OCI-LY3 (cell line): Measurements from ENCODE around the gene SACM1L.

Experiments
- H2AFZ ChIP-seq: fragments of 200-600, 300-600 bp; shearing (Covaris generic); 2 replicates; pipeline ENCODE4 v1.6.0; 2014; ENCODE audit warnings: antibody characterized with exemption, low read depth, low read length
- H3K27ac ChIP-seq: fragments of 200-600, 300-600 bp; sonication (generic); 2 replicates; pipeline ENCODE4 v1.5.1; 2014; ENCODE audit warnings: mild to moderate bottlenecking, low read length, moderate library complexity, mixed read lengths
- H3K27me3 ChIP-seq: fragments of 200-600, 300-600 bp; sonication (generic); 2 replicates; pipeline ENCODE4 v1.6.1; 2014; ENCODE audit warnings: low read depth, low read length, mixed read lengths
- H3K36me3 ChIP-seq: fragments of 200-600, 300-600 bp; sonication (generic); replicated peaks from 2 replicates; pipeline ENCODE3; 2014; ENCODE audit warnings: low read depth, low read length, mixed read lengths
- H3K4me1 ChIP-seq: fragments of 300-600, 200-600 bp; sonication (generic); 2 replicates; pipeline ENCODE4 v1.6.1; 2014; ENCODE audit warnings: low read length, mixed read lengths
- H3K4me2 ChIP-seq: fragments of 200-600, 300-600 bp; sonication (generic); 2 replicates; pipeline ENCODE4 v1.6.1; 2014; ENCODE audit warnings: low read length, mixed read lengths
- H3K4me3 ChIP-seq: fragments of 300-600, 200-600 bp; sonication (generic); 2 replicates; pipeline ENCODE4 v1.5.1; 2014; ENCODE audit warnings: antibody characterized with exemption, mild to moderate bottlenecking, low read length, moderate library complexity
- H3K79me2 ChIP-seq: fragments of 300-600, 200-600 bp; shearing (Covaris generic); 2 replicates; pipeline ENCODE4 v1.6.1; 2014; ENCODE audit warnings: mild to moderate bottlenecking, low read length, mixed read lengths
- H3K9ac ChIP-seq: fragments of 300-600, 200-600 bp; shearing (Covaris generic); 2 replicates; pipeline ENCODE4 v1.6.0; 2014; ENCODE audit warnings: mild to moderate bottlenecking, low read length, moderate library complexity
- H3K9me3 ChIP-seq: fragments of 200-600, 300-600 bp; shearing (Covaris generic); 2 replicates; pipeline ENCODE4 v1.6.1; 2014; ENCODE audit warnings: low read length, mixed read lengths; ENCODE audit not compliant: insufficient read depth
- H4K20me1 ChIP-seq: fragments of 200-600, 300-600 bp; sonication (generic); 2 replicates; pipeline ENCODE4 v1.6.1; 2016; ENCODE audit warnings: low read length, mixed read lengths; ENCODE audit not compliant: insufficient read depth
- EZH2phosphoT487 ChIP-seq: fragments of 200-600 bp; shearing (Covaris generic); IDR thresholded peaks from 2 replicates; pipeline ENCODE4 v1.6.1; 2018; ENCODE audit warnings: antibody characterized with exemption, mixed run types, low read depth
- TF ChIP-seq, protein P1 (sequence below): fragments of 200-600, 300-600 bp; sonication (generic); IDR thresholded peaks from 2 replicates; pipeline ENCODE4 v1.5.1; 2014; ENCODE audit warnings: antibody characterized with exemption, low read length, low read depth

The SACM1L gene

DNA sequence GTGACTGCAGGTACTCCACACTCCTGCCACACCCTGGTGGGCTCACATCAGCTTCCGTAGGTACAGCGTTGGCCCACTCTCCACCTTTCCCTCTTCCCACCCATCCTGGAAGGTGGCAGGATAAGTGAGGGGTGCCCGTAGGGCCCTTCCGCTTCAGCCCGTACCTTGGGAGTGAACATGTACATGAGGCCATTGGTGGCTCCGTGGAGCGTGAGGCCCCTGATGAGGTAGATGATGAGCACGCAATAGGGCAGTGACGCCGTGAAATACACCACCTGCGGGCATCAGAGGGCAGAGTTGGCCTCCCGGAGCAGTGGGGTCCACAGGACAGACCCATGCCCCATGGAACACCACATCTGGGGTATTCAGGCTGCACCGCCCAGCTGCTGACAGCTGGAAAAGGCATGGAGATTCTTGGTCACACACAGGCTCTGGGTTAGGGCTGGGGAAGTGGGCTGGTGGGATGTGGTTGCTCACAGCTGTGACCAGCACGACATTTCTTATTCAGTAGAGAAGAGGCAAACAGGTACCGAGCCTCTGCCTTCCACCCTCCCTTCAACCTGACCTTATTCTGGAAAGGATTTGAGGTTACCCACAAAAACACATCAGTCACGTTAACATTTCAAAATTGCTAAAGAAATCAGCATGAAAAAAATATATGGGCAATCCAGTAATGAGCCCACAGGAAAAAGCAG is 83.3 kb downstream of the SACM1L start:
- H3K9me3 ChIP-seq, result 0 out of 2 replicates have a peak, but pooled peaks cover 3% of the 10 kb centered on the region
- H3K4me2 ChIP-seq, result no peak overlapping the region
- H4K20me1 ChIP-seq, result no peaks in the 10 kb centered on the region
- no peak overlapping the region for H3K9ac ChIP-seq
- H3K36me3 ChIP-seq, result no peaks in the 10 kb centered on the region
- H3K79me2 ChIP-seq, result no peaks in the 10 kb centered on the region
- H3K27me3 ChIP-seq, result peaks cover 64% of the 10 kb centered on the region
- TF ChIP-seq, protein P1, sequence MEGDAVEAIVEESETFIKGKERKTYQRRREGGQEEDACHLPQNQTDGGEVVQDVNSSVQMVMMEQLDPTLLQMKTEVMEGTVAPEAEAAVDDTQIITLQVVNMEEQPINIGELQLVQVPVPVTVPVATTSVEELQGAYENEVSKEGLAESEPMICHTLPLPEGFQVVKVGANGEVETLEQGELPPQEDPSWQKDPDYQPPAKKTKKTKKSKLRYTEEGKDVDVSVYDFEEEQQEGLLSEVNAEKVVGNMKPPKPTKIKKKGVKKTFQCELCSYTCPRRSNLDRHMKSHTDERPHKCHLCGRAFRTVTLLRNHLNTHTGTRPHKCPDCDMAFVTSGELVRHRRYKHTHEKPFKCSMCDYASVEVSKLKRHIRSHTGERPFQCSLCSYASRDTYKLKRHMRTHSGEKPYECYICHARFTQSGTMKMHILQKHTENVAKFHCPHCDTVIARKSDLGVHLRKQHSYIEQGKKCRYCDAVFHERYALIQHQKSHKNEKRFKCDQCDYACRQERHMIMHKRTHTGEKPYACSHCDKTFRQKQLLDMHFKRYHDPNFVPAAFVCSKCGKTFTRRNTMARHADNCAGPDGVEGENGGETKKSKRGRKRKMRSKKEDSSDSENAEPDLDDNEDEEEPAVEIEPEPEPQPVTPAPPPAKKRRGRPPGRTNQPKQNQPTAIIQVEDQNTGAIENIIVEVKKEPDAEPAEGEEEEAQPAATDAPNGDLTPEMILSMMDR, result no peak
- no peak for TF ChIP-seq EZH2phosphoT487
- H3K27ac ChIP-seq, result no peak overlapping the region
- no peaks in the 10 kb centered on the region for H3K4me1 ChIP-seq
- H2AFZ ChIP-seq, result no peak overlapping the region
- H3K4me3 ChIP-seq, result no peak overlapping the region

DNA sequence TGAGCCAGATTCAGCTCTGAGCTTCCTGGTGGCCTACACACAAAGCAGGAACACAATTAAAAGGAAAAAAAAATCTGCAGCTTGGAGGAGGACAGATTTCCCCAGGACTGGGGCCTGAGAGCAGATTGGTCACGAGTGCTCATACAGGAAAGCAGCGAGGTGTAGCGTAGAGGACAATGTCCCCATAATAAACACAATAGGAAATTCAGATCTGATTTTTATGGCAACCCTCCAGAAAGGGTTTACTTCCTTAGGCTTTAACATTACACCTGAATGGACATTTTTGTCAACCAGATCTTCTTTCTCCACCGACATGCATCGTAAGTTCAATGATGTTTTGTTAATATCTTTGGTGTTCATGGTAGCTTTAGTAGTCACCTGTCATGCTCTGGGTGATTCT is 83.9 kb downstream of the SACM1L start:
- H3K27me3 ChIP-seq, result peaks cover 59% of the 10 kb centered on the region
- no peaks in the 10 kb centered on the region for H3K9me3 ChIP-seq
- no peak overlapping the region for H3K9ac ChIP-seq
- no peaks in the 10 kb centered on the region for H4K20me1 ChIP-seq
- no peak overlapping the region for H2AFZ ChIP-seq
- no peak for TF ChIP-seq EZH2phosphoT487
- TF ChIP-seq, protein P1, result no peak
- no peak overlapping the region for H3K4me3 ChIP-seq
- no peaks in the 10 kb centered on the region for H3K36me3 ChIP-seq
- no peaks in the 10 kb centered on the region for H3K4me1 ChIP-seq
- H3K79me2 ChIP-seq, result no peaks in the 10 kb centered on the region
- H3K27ac ChIP-seq, result no peak overlapping the region
- H3K4me2 ChIP-seq, result no peak overlapping the region

DNA sequence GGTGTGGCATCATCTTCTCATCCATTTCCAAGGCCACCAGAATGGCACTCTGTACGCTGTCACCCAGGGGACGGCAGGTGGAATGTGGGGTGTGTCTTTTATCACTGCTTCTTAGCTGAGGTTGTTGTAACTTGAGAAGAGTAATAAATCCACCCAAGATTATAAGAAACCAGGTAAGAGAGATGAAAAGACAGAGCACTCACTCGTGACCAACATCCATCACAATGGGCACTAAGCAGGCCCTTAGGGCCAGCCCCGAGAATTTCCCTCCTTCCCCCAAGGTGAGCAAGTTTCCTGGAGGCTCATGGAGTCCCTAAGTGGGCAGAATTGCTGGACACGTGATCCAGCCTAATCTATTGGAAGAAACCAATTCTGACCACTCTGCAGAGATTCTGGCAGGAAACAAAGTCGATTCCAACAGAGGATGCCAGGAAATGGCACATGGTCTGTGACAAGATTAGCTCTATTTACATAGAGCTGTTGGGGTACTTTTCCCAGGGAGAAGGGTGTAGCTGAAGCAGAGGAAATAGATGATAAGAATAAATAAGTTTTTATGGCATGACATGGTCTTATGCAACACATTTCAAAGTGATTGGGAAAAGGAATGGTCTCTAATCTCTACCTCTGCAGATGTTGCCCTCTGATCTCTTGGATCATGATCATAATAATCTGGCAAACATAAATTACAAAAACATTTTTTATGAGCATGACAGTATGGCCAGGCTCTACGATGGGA is 84.7 kb downstream of the SACM1L start:
- Histone ChIP-seq H3K4me1 (no peaks in the 10 kb centered on the region), H3K4me3 (no peak overlapping the region), H4K20me1 (no peaks in the 10 kb centered on the region), H3K4me2 (no peak overlapping the region), H3K79me2 (no peaks in the 10 kb centered on the region), H2AFZ (no peak overlapping the region), H3K27ac (no peak overlapping the region), H3K27me3 (peaks cover 53% of the 10 kb centered on the region), H3K36me3 (no peaks in the 10 kb centered on the region), H3K9ac (no peak overlapping the region), H3K9me3 (no peaks in the 10 kb centered on the region)
- no peak for TF ChIP-seq EZH2phosphoT487
- TF ChIP-seq, protein P1, result no peak

DNA sequence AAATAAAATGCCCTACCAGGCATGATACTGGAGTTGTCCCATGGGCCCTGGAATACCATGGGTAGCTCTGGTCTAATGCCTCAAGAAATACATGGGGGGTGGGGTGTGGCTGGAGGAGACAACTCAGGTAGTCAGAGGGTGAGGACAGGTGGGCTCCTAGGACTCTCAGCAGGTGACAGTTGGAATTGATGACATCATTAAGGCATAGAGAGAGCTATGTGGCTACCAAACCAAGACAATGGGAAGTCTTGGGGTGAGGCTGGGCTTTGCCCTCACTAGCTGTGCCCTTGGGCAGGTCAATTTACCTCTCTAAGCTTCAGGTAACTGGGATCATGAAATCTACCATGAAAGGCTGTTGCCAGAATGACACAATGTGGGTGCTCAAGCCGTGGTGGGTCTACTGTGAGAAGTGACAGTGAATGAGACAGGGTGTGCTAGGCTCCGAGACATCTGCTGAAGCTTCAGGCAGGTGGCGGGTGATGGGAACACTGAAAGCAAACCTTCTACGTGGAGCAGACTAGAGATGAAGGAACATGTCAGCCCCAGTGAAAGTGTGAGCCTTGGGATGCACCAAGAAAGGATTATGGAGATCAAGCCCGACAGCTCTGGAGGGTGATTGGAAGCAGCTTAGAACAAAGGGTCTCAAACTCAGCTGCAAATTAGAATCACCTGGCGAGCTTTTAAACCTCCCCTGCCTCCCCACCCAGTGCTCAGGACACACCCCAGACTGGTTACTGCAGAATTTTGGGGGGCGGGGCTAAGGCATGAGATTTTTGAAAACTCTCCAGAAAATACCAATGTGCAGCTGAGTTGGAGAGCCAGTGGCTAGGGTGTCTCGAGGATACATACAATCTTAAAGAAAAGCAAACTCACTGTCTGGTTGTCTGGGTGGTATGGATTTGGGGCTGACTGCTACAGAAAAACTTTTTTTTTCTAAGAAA is 85.7 kb downstream of the SACM1L start:
- TF ChIP-seq, protein P1, result no peak
- no peak for TF ChIP-seq EZH2phosphoT487
- Histone ChIP-seq H3K27ac (no peak overlapping the region), H3K36me3 (no peaks in the 10 kb centered on the region), H2AFZ (no peak overlapping the region), H3K9me3 (no peaks in the 10 kb centered on the region), H3K4me2 (no peak overlapping the region), H4K20me1 (no peaks in the 10 kb centered on the region), H3K4me1 (no peaks in the 10 kb centered on the region), H3K9ac (no peak overlapping the region), H3K27me3 (peaks cover 47% of the 10 kb centered on the region), H3K4me3 (no peak overlapping the region), H3K79me2 (no peaks in the 10 kb centered on the region)
